CD4-positive, alpha-beta T cell treated with Interleukin-15 for 4 hours (primary cell): ENCODE results near the gene TWIST1.

ENCODE experiments used
- DNase-seq: peaks from one replicate; pipeline ENCODE4 v3.0.0-alpha.2; 2020; ENCODE audit warnings: low spot score

The TWIST1 gene

GRCh38 chr7:19094598-19095352 lies 22.7 kb downstream of the TWIST1 start:
- DNase-seq, result no peak

- DNase-seq, result no peak
These were observed 23.3 kb downstream of the TWIST1 start for GRCh38 chr7:19094138-19094537.

GRCh38 chr7:19091550-19092200 lies 25.8 kb downstream of the TWIST1 start:
- DNase-seq, result no peak

GRCh38 chr7:19090526-19090925 lies 26.9 kb downstream of the TWIST1 start:
- no peak for DNase-seq

- no peak for DNase-seq
These were observed 27.6 kb downstream of the TWIST1 start for GRCh38 chr7:19089797-19090196.

- DNase-seq, result no peak
These were observed 28.1 kb downstream of the TWIST1 start for GRCh38 chr7:19089378-19089777.

GRCh38 chr7:19080093-19080492 lies 37.3 kb downstream of the TWIST1 start:
- DNase-seq, result no peak

GRCh38 chr7:19079066-19079465 lies 38.4 kb downstream of the TWIST1 start:
- DNase-seq, result no peak

GRCh38 chr7:19069842-19070241 lies 47.6 kb downstream of the TWIST1 start:
- DNase-seq, result no peak

- DNase-seq, result no peak
These were observed 51.3 kb downstream of the TWIST1 start for GRCh38 chr7:19066170-19066569.
